RWPE2 (cell line): ENCODE data around the gene THAP8.

Experiments
- ATAC-seq: fragments of 200-7000 bp; cut with Tn5 transposase; 3 replicates; pipeline ENCODE4 v1.9.1; 2021; ENCODE audit warnings: low read depth
- DNase-seq: peaks from one replicate; pipeline ENCODE4 v3.0.0-alpha.2; 2020; ENCODE audit warnings: low spot score
- H3K27ac ChIP-seq: fragments of 450-650 bp; 2 replicates; pipeline ENCODE4 v1.5.1; 2017; ENCODE audit warnings: mild to moderate bottlenecking; ENCODE audit not compliant: poor library complexity, severe bottlenecking
- H3K27me3 ChIP-seq: fragments of 250-450 bp; sonication (Bioruptor Pico); 2 replicates; pipeline ENCODE4 v1.5.1; 2021; ENCODE audit warnings: mild to moderate bottlenecking, moderate library complexity; ENCODE audit not compliant: insufficient read depth, poor library complexity, severe bottlenecking
- H3K36me3 ChIP-seq: fragments of 250-450 bp; sonication (Bioruptor Pico); 2 replicates; pipeline ENCODE4 v1.5.1; 2020; ENCODE audit warnings: low read depth, mild to moderate bottlenecking, moderate library complexity
- H3K4me1 ChIP-seq: fragments of 250-450 bp; sonication (Bioruptor Pico); 2 replicates; pipeline ENCODE4 v1.5.1; 2021; ENCODE audit warnings: mild to moderate bottlenecking, moderate library complexity; ENCODE audit not compliant: insufficient read depth, poor library complexity, severe bottlenecking
- H3K4me3 ChIP-seq: fragments of 250-450 bp; sonication (Bioruptor Pico); 2 replicates; pipeline ENCODE4 v1.5.1; 2021; ENCODE audit warnings: mild to moderate bottlenecking, moderate library complexity; ENCODE audit not compliant: severe bottlenecking
- H3K9me3 ChIP-seq: fragments of 250-450 bp; sonication (Bioruptor Pico); 2 replicates; pipeline ENCODE4 v1.5.1; 2021; ENCODE audit warnings: mild to moderate bottlenecking, moderate library complexity; ENCODE audit not compliant: severe bottlenecking
- CTCF ChIP-seq: fragments of 450-650 bp; IDR thresholded peaks from one replicate; pipeline ENCODE4 v1.5.1; 2017; ENCODE audit warnings: mild to moderate bottlenecking, moderate library complexity; ENCODE audit not compliant: poor library complexity, severe bottlenecking

Gene THAP8

GRCh38 chr19:35986664-35987570 lies 67.2 kb downstream of the THAP8 start:
- H3K4me3 ChIP-seq: peak overlapping the region; percentile 14
- H3K4me1 ChIP-seq: no peaks in the 10 kb centered on the region
- peak; percentile 68 for ATAC-seq
- no peaks in the 10 kb centered on the region for H3K36me3 ChIP-seq
- DNase-seq: no peak
- no peak overlapping the region for H3K27ac ChIP-seq
- H3K9me3 ChIP-seq: no peaks in the 10 kb centered on the region
- no peak for TF ChIP-seq CTCF
- H3K27me3 ChIP-seq: peaks cover 11% of the 10 kb centered on the region

GRCh38 chr19:35986111-35986510 lies 68.0 kb downstream of the THAP8 start:
- TF ChIP-seq CTCF: no peak
- Histone ChIP-seq H3K27me3 (peaks cover 11% of the 10 kb centered on the region), H3K4me3 (no peak overlapping the region), H3K9me3 (no peaks in the 10 kb centered on the region), H3K36me3 (no peaks in the 10 kb centered on the region), H3K4me1 (no peaks in the 10 kb centered on the region), H3K27ac (no peak overlapping the region)
- DNase-seq (no peak), ATAC-seq (no peak)
